GM19467 (cell line): ENCODE data around the gene GON4L.
"Not testable (repeated sequence)": the region's sequence is repeated elsewhere in the genome, so short reads cannot be mapped to it uniquely, and the experiment has no call there.

Source experiments
- ATAC-seq: cut with Tn5 transposase; IDR thresholded peaks from one replicate; pipeline ENCODE4 v1.9.1; 2021; ENCODE audit warnings: mild to moderate bottlenecking, moderate library complexity; ENCODE audit not compliant: unreplicated experiment

GON4L gene

GRCh38 chr1:155872527-155872926 lies 15.5 kb upstream of the GON4L start:
- no peak for ATAC-seq

GRCh38 chr1:155871390-155871789 lies 14.4 kb upstream of the GON4L start:
- ATAC-seq: no peak

GRCh38 chr1:155867766-155868165 lies 10.8 kb upstream of the GON4L start:
- ATAC-seq: no peak

GRCh38 chr1:155864393-155864792 lies 7.4 kb upstream of the GON4L start:
- no peak for ATAC-seq

GRCh38 chr1:155861896-155862295 lies 4.9 kb upstream of the GON4L start:
- no peak for ATAC-seq

GRCh38 chr1:155860970-155861510 lies 4.0 kb upstream of the GON4L start:
- ATAC-seq: no peak

- ATAC-seq: no peak
Measured at GRCh38 chr1:155859881-155860871, 3.2 kb upstream of the GON4L start.

GRCh38 chr1:155859234-155859829 lies 2.3 kb upstream of the GON4L start, which contains the start of gene SYT11:
Gene SYT11, plus strand, starts transcription at chr1:155859567. Its CDS starts 195 bp downstream, at chr1:155859762.
- ATAC-seq: peak; percentile 62

- no peak for ATAC-seq
Measured at GRCh38 chr1:155858800-155859233, 1.8 kb upstream of the GON4L start.

GRCh38 chr1:155856257-155856974 lies 598 bp downstream of the GON4L start:
- ATAC-seq: no peak

GRCh38 chr1:155850345-155850744 lies 6.7 kb downstream of the GON4L start:
- no peak for ATAC-seq

- no peak for ATAC-seq
Measured at GRCh38 chr1:155847823-155848529, 9.0 kb downstream of the GON4L start.

- ATAC-seq: no peak
Measured at GRCh38 chr1:155844860-155845421, 12.1 kb downstream of the GON4L start.

GRCh38 chr1:155840386-155840785 lies 16.6 kb downstream of the GON4L start:
- ATAC-seq: no peak

- no peak for ATAC-seq
Measured at GRCh38 chr1:155835548-155835947, 21.5 kb downstream of the GON4L start.

- ATAC-seq: not testable (repeated sequence)
Measured at GRCh38 chr1:155834927-155835399, 22.1 kb downstream of the GON4L start.

GRCh38 chr1:155834296-155834926 lies 22.6 kb downstream of the GON4L start:
- no peak for ATAC-seq

GRCh38 chr1:155833665-155834295 lies 23.2 kb downstream of the GON4L start:
- no peak for ATAC-seq
